Muscle layer of colon (tissue), 2 donors: ENCODE data around the gene RTKN2.

Source experiments
- H3K27ac ChIP-seq: one replicate; pipeline ENCODE4 v1.7.0; 2013; ENCODE audit warnings: low read depth, mild to moderate bottlenecking, low read length, moderate library complexity
- H3K27me3 ChIP-seq, 2 donors: one replicate each; pipeline ENCODE4 v1.7.0; 2013; ENCODE audit warnings: low read length in 2 of 2, mild to moderate bottlenecking in 2 of 2; ENCODE audit not compliant: insufficient read depth in 2 of 2, control insufficient read depth in 1 of 2
- H3K36me3 ChIP-seq: one replicate; pipeline ENCODE4 v1.7.0; 2013; ENCODE audit warnings: mild to moderate bottlenecking, low read length; ENCODE audit not compliant: insufficient read depth
- H3K4me1 ChIP-seq: one replicate; pipeline ENCODE4 v1.7.0; 2013; ENCODE audit warnings: mild to moderate bottlenecking, low read length; ENCODE audit not compliant: insufficient read depth
- H3K4me3 ChIP-seq, 2 donors: one replicate each; pipeline ENCODE4 v1.7.0; 2013; ENCODE audit warnings: low read length in 2 of 2, low read depth in 1 of 2, mild to moderate bottlenecking in 1 of 2, moderate library complexity in 1 of 2
- H3K9ac ChIP-seq: one replicate; pipeline ENCODE4 v1.7.0; 2013; ENCODE audit warnings: low read length
- H3K9me3 ChIP-seq: one replicate; pipeline ENCODE4 v1.7.0; 2013; ENCODE audit warnings: mild to moderate bottlenecking, low read length
- donor health status: abdominal sarcoma.
- donor health status: Adenocarcinoma of cecum.

RTKN2 gene

GRCh38 chr10:62214364-62214874, 54.2 kb downstream of the RTKN2 start:
- H3K36me3 ChIP-seq = no peaks in the 10 kb centered on the region
- no peaks in the 10 kb centered on the region for H3K27me3 ChIP-seq
- no peak overlapping the region for H3K27ac ChIP-seq
- H3K4me1 ChIP-seq = no peaks in the 10 kb centered on the region
- no peak overlapping the region for H3K4me3 ChIP-seq
- no peaks in the 10 kb centered on the region for H3K9me3 ChIP-seq
- no peak overlapping the region for H3K9ac ChIP-seq

- Histone ChIP-seq H3K9me3 (no peaks in the 10 kb centered on the region), H3K27me3 (no peaks in the 10 kb centered on the region), H3K4me3 (no peak overlapping the region), H3K36me3 (no peaks in the 10 kb centered on the region), H3K9ac (no peak overlapping the region), H3K27ac (no peak overlapping the region), H3K4me1 (no peaks in the 10 kb centered on the region)
Measured at GRCh38 chr10:62205750-62206399, 62.8 kb downstream of the RTKN2 start.

- Histone ChIP-seq H3K9me3 (no peaks in the 10 kb centered on the region), H3K4me3 (no peak overlapping the region), H3K36me3 (no peaks in the 10 kb centered on the region), H3K27me3 (no peaks in the 10 kb centered on the region), H3K4me1 (no peaks in the 10 kb centered on the region), H3K9ac (no peak overlapping the region), H3K27ac (no peak overlapping the region)
Measured at GRCh38 chr10:62199584-62199983, 69.1 kb downstream of the RTKN2 start.

- H3K9me3 ChIP-seq = no peaks in the 10 kb centered on the region
- no peak overlapping the region for H3K4me3 ChIP-seq
- H3K36me3 ChIP-seq = no peaks in the 10 kb centered on the region
- no peaks in the 10 kb centered on the region for H3K4me1 ChIP-seq
- no peak overlapping the region for H3K27ac ChIP-seq
- no peaks in the 10 kb centered on the region for H3K27me3 ChIP-seq
- H3K9ac ChIP-seq = no peak overlapping the region
Measured at GRCh38 chr10:62196528-62196927, 72.1 kb downstream of the RTKN2 start.

- Histone ChIP-seq H3K27ac (no peak overlapping the region), H3K36me3 (no peaks in the 10 kb centered on the region), H3K9ac (no peak overlapping the region), H3K4me3 (no peak overlapping the region), H3K4me1 (no peaks in the 10 kb centered on the region), H3K9me3 (no peaks in the 10 kb centered on the region), H3K27me3 (no peaks in the 10 kb centered on the region)
Measured at GRCh38 chr10:62195675-62195926, 73.0 kb downstream of the RTKN2 start.

- H3K27ac ChIP-seq = no peak overlapping the region
- no peaks in the 10 kb centered on the region for H3K27me3 ChIP-seq
- no peaks in the 10 kb centered on the region for H3K36me3 ChIP-seq
- no peaks in the 10 kb centered on the region for H3K4me1 ChIP-seq
- H3K4me3 ChIP-seq = no peak overlapping the region
- H3K9me3 ChIP-seq = no peaks in the 10 kb centered on the region
- no peak overlapping the region for H3K9ac ChIP-seq
Measured at GRCh38 chr10:62194924-62195674, 73.5 kb downstream of the RTKN2 start.

GRCh38 chr10:62193479-62193878, 75.2 kb downstream of the RTKN2 start:
- Histone ChIP-seq H3K4me1 (no peaks in the 10 kb centered on the region), H3K36me3 (no peaks in the 10 kb centered on the region), H3K9me3 (no peaks in the 10 kb centered on the region), H3K27me3 (no peaks in the 10 kb centered on the region), H3K4me3 (no peak overlapping the region), H3K9ac (no peak overlapping the region), H3K27ac (no peak overlapping the region)

GRCh38 chr10:62189131-62189530, 79.5 kb downstream of the RTKN2 start:
- Histone ChIP-seq H3K9ac (no peak overlapping the region), H3K4me3 (no peak overlapping the region), H3K36me3 (no peaks in the 10 kb centered on the region), H3K9me3 (no peaks in the 10 kb centered on the region), H3K4me1 (no peaks in the 10 kb centered on the region), H3K27me3 (no peaks in the 10 kb centered on the region), H3K27ac (no peak overlapping the region)

- no peaks in the 10 kb centered on the region for H3K9me3 ChIP-seq
- H3K9ac ChIP-seq = no peak overlapping the region
- H3K27ac ChIP-seq = no peak overlapping the region
- no peaks in the 10 kb centered on the region for H3K27me3 ChIP-seq
- H3K4me1 ChIP-seq = no peaks in the 10 kb centered on the region
- H3K36me3 ChIP-seq = no peaks in the 10 kb centered on the region
- H3K4me3 ChIP-seq = no peak overlapping the region
Measured at GRCh38 chr10:62188021-62188616, 80.5 kb downstream of the RTKN2 start.

- Histone ChIP-seq H3K9ac (no peak overlapping the region), H3K4me1 (no peaks in the 10 kb centered on the region), H3K27ac (no peak overlapping the region), H3K4me3 (no peak overlapping the region), H3K27me3 (no peaks in the 10 kb centered on the region), H3K36me3 (no peaks in the 10 kb centered on the region), H3K9me3 (no peaks in the 10 kb centered on the region)
Measured at GRCh38 chr10:62186999-62187675, 81.5 kb downstream of the RTKN2 start.

GRCh38 chr10:62185919-62186692, 82.5 kb downstream of the RTKN2 start:
- no peaks in the 10 kb centered on the region for H3K9me3 ChIP-seq
- H3K4me1 ChIP-seq = no peaks in the 10 kb centered on the region
- no peak overlapping the region for H3K9ac ChIP-seq
- H3K4me3 ChIP-seq = no peak overlapping the region
- H3K27ac ChIP-seq = no peak overlapping the region
- no peaks in the 10 kb centered on the region for H3K36me3 ChIP-seq
- H3K27me3 ChIP-seq = no peaks in the 10 kb centered on the region
